ENCODE data around the gene TRAF3.

DNA sequence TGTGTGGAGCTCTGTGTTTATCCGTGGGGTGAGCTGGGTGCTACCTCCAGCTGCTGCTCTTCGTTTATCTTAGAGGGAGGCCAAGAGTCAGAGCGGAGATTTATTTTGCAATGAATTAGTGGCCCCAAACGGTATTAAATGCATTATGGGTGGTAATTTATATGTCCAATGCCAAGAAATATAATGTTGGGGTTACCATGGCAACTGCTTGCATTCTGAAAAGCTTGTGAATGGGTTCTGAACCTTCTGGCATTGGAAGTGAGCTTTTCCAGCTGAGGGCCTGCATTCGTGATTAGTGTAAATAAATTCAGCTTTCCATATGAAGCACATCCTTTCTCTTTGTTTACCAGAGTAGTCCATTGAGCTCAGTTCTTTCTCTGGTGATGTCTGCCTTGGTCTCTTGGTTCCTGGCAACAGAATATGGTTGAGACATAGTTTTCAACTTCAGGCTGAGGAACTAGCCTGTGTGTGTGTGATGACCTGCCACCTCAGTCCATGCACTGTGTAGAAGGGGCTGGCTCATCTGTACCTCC lies 51.8 kb downstream of the TRAF3 start:
- no peak for TF ChIP-seq POLR2AphosphoS5 (IDR thresholded peaks at IDR 0.05; ENCODE audit: low read depth, low read length)
- TF ChIP-seq, protein P1, sequence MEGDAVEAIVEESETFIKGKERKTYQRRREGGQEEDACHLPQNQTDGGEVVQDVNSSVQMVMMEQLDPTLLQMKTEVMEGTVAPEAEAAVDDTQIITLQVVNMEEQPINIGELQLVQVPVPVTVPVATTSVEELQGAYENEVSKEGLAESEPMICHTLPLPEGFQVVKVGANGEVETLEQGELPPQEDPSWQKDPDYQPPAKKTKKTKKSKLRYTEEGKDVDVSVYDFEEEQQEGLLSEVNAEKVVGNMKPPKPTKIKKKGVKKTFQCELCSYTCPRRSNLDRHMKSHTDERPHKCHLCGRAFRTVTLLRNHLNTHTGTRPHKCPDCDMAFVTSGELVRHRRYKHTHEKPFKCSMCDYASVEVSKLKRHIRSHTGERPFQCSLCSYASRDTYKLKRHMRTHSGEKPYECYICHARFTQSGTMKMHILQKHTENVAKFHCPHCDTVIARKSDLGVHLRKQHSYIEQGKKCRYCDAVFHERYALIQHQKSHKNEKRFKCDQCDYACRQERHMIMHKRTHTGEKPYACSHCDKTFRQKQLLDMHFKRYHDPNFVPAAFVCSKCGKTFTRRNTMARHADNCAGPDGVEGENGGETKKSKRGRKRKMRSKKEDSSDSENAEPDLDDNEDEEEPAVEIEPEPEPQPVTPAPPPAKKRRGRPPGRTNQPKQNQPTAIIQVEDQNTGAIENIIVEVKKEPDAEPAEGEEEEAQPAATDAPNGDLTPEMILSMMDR (IDR thresholded peaks at IDR 0.05): no peak
- no peak for TF ChIP-seq SIN3A (IDR thresholded peaks at IDR 0.05; ENCODE audit: borderline replicate concordance, insufficient read depth, low read depth, low read length)

Measured in Panc1 (cell line).